Measurements from ENCODE around the gene SELENOS.

Gene SELENOS

GRCh38 chr15:101250873-101251829 lies 26.1 kb downstream of the SELENOS start:
- no peak for DNase-seq

- DNase-seq = no peak
Observed at GRCh38 chr15:101250341-101250831, 26.9 kb downstream of the SELENOS start.

- no peak for DNase-seq
Observed at GRCh38 chr15:101248274-101248673, 29.0 kb downstream of the SELENOS start.

- DNase-seq = no peak
Observed at GRCh38 chr15:101246824-101247745, 30.2 kb downstream of the SELENOS start.

GRCh38 chr15:101246391-101246790 lies 30.9 kb downstream of the SELENOS start:
- no peak for DNase-seq

- no peak for DNase-seq
Observed at GRCh38 chr15:101244889-101245668, 32.2 kb downstream of the SELENOS start.

- DNase-seq = no peak
Observed at GRCh38 chr15:101244036-101244781, 33.1 kb downstream of the SELENOS start.

- DNase-seq = no peak
Observed at GRCh38 chr15:101243420-101243819, 33.9 kb downstream of the SELENOS start.

- DNase-seq = no peak
Observed at GRCh38 chr15:101242999-101243336, 34.3 kb downstream of the SELENOS start.

- no peak for DNase-seq
Observed at GRCh38 chr15:101242160-101242998, 34.9 kb downstream of the SELENOS start.

- DNase-seq = no peak
Observed at GRCh38 chr15:101240358-101240757, 36.9 kb downstream of the SELENOS start.

- no peak for DNase-seq
Observed at GRCh38 chr15:101239724-101240136, 37.6 kb downstream of the SELENOS start.

GRCh38 chr15:101237251-101237650 lies 40.0 kb downstream of the SELENOS start:
- no peak for DNase-seq

GRCh38 chr15:101233651-101234280 lies 43.5 kb downstream of the SELENOS start:
- DNase-seq = no peak

GRCh38 chr15:101232677-101233076 lies 44.6 kb downstream of the SELENOS start:
- no peak for DNase-seq

GRCh38 chr15:101228313-101228712 lies 49.0 kb downstream of the SELENOS start:
- no peak for DNase-seq

- DNase-seq = no peak
Observed at GRCh38 chr15:101225658-101226057, 51.6 kb downstream of the SELENOS start.
